ENCODE data around the gene ZNF592.

GRCh38 chr15:84791763-84792162 is 43.4 kb downstream of the ZNF592 start:
- TF ChIP-seq, protein P1, sequence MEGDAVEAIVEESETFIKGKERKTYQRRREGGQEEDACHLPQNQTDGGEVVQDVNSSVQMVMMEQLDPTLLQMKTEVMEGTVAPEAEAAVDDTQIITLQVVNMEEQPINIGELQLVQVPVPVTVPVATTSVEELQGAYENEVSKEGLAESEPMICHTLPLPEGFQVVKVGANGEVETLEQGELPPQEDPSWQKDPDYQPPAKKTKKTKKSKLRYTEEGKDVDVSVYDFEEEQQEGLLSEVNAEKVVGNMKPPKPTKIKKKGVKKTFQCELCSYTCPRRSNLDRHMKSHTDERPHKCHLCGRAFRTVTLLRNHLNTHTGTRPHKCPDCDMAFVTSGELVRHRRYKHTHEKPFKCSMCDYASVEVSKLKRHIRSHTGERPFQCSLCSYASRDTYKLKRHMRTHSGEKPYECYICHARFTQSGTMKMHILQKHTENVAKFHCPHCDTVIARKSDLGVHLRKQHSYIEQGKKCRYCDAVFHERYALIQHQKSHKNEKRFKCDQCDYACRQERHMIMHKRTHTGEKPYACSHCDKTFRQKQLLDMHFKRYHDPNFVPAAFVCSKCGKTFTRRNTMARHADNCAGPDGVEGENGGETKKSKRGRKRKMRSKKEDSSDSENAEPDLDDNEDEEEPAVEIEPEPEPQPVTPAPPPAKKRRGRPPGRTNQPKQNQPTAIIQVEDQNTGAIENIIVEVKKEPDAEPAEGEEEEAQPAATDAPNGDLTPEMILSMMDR (IDR thresholded peaks at IDR 0.05 in 8 of 11, conservative IDR thresholded peaks at IDR 0.05 in 3 of 11), result no peak
- TF ChIP-seq POLR2AphosphoS5 (IDR thresholded peaks at IDR 0.05) (no peak), POLR2A (IDR thresholded peaks at IDR 0.05) (no peak)

Data from spleen (tissue), 7 donors.